HG03520 (cell line): ENCODE measurements around the gene DHX38.

Experiments
- ATAC-seq: cut with Tn5 transposase; IDR thresholded peaks from one replicate; pipeline ENCODE4 v1.9.1; 2021; ENCODE audit warnings: mild to moderate bottlenecking, moderate library complexity; ENCODE audit not compliant: unreplicated experiment

Gene DHX38

DNA sequence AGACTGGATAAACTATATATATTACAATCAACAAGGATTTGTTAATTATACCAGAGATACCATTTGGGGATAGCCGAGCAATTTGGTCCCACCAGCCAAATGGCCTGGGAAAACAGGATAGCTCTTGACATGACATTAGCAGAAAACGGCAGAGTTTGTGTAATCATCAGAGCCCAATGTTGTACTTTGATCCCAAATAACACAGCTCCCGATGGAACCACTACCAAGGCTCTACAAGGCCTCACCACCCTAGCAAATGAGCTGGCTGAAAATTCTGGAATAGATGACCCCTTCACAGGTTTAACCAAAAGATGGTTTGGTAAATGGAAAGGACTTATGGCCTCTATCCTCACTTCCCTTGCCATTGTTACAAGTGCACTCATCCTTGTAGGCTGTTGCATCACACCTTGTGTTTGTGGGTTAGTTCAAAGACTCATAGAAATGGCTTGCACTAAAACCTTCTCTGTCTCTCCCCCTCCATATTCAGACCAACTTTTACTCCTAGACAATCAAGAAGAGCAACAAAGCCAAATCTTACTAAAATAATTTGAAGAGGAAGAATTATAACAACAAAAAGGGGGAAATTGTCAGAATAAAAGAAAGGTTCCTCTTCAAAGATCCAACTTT, 9.8 kb upstream of the DHX38 start:
- ATAC-seq = no peak

DNA sequence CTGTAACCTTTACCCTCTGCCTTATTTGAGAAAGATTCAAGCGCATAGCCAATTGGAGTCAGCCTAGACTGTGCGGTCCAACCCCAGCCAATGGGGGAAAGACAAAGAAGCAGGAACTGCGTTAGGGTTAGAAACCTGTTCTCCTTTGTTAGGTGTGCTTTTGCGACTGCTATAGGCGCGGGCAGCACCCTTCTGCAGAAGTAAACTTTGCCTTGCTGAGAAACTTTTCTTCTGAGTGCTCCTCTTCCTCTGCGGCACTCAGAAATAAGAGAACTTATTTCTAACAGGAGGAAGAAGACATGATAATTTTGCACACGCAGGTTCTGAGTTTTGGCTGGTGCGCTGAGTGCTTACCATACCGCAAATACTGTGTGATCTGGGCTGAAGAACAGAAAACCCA, 9.2 kb upstream of the DHX38 start:
- no peak for ATAC-seq

DNA sequence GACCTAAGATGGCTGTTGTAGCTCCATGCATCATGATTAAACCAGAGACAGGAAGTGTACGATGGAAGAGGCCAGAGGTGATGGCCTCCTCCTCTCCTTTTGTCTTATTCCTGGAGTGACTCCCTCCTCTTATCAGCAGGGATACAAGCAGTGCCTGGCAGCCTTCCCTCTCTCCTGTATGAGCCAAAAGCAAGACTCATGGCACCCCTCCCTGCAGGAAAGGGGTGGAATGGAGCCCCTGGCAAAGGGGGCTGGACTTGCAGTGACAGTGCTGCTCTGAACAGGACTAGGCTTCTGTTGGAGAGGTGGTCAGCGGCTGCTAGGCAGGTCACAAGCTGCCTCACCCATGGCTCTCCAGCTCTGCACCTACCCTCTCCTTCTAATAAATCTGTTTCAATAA, 8.6 kb upstream of the DHX38 start:
- no peak for ATAC-seq

DNA sequence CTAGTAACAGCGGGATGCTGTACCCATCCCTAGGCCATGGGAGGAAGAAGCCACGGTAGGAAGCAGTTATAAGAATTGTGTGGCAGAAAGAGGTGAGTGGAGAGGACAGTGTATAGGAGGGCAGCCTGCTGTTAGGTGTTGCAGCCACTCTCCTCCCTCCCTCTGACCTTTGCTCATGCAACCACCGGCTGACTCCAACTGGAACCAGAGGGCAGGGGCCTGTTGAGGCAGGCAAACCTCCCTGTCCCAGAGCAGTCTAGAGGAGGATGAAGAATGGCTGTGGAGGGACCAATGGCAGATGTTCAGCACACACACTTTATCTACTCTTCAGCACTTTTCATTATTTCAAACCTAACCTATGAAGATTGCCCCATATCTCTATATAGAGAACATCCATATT, 2.4 kb upstream of the DHX38 start:
- ATAC-seq = no peak

DNA sequence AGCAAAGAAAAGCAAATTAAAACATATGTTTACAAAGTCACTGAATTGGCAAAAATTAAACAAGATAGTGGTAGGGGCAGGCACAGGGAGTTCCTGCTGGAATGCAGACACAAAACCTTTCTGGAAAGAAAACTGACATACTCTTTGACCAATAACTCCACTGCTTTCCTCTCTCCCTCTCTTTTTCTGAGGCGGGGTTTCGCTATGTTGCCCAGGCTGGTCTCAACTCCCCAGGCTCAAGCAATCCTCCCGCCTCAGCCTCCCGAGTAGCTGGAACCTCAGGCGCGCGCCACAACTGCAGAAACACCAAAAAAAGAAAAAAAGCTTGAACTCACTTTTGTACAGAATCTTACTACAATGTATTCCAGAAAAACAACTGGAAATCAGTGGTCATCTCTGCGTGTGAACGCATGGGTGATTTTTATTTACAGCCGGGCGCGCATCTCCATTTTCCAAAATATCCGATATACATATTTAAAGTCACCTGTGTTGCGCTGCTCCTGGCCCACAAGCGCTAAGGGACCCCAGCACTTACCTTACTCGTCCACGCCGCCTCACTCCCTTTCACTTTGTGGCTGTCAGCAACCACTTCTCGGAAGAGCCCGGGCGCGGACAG, 707 bp upstream of the DHX38 start:
- ATAC-seq = no peak

DNA sequence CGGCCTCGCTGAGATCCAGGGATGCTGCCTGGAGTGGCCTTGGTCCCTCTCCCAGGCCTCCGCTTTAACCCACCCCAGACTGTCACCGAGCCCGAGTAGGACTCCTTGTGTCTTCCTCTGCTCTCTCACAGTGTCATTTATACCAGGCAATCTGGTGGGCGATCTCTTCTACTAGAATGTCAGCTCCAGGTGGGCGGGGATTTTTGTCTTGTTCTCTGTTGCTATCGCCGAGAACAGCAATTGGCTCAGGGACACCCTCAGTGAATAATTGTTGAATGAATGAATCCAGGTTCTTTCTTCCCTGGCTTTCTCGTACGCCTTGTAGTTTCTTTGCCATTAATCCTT, 591 bp downstream of the DHX38 start:
- ATAC-seq = peak; percentile 1

DNA sequence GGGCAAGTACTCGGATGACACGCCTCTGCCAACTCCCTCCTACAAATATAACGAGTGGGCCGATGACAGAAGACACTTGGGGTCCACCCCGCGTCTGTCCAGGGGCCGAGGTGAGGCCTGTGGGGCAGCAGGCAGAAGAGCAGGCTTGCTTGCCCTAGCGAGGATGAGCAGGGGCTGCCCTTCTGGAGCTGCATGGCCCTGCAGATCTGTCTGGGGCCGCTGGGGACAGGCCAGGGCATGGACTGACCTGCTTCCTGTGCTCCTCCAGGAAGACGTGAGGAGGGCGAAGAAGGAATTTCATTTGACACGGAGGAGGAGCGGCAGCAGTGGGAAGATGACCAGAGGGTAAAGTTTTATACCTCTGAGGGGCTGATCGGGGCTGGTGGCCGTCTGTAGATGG, 5.3 kb downstream of the DHX38 start:
- ATAC-seq = no peak

DNA sequence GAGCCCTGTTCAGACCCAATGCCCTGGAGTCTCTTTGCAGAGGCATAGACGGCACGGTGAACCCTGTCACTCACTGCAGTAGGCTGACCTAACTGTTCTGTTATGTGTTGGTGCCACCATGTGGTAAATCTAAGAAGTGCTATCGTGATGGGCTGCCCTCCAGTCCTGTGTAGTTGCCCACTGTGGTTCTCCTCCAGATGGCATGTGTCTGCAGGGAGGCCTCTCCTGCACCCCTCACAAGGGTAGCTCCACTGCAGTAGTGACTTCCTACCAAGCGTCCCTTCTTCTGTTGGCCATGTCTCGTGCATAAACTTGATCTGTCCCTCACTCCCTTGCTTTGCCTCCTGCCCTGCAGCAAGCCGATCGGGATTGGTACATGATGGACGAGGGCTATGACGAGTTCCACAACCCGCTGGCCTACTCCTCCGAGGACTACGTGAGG, 5.8 kb downstream of the DHX38 start:
- ATAC-seq = peak; percentile 78

DNA sequence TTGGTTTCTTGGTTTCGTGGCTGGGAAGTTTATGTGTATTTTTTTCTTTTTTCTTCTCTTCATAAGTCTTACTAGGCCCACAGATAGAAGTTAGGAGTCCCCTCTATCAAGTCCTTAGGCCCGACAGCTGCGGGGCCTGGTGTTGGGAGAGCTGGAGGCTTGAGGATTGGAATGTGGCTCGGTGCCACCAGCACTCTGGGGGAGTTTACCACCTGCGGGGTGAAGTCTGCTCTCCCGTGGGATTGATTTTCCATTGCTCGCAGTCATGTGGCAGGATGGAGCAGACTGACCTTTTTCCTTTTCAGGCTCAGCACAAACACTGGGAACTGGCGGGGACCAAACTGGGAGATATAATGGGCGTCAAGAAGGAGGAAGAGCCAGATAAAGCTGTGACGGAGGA, 7.5 kb downstream of the DHX38 start:
- ATAC-seq = no peak

DNA sequence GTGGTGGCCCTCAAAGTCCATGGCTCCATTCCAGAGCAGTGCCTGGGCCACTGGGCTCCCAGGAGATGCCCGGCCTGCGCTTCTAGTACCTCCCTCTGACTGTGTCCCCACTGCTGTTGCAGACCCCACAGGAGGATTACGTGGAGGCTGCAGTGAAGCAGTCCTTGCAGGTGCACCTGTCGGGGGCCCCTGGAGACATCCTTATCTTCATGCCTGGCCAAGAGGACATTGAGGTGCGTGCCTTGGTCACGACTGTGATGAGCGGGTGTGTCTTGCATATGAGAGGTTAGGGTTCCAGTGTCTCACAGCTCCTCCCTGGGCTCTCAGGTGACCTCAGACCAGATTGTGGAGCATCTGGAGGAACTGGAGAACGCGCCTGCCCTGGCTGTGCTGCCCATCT, 11.3 kb downstream of the DHX38 start:
- ATAC-seq = no peak

DNA sequence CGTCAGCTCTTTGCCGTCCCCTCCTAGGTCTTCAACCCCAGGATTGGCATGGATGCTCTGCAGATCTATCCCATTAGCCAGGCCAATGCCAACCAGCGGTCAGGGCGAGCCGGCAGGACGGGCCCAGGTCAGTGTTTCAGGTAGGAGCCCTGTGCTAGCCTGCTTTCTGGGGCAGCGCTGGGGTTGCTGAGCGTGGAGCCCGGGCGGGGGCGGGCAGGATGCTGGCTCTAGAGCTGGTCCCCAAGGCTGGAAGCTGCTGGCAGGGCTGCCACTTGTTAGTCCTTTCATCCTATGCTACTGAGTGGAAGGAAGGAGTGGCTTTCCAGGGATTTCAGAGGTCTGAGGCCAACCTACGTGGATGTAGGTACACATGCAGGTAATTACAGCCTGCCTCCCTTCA, 12.3 kb downstream of the DHX38 start:
- ATAC-seq = no peak

DNA sequence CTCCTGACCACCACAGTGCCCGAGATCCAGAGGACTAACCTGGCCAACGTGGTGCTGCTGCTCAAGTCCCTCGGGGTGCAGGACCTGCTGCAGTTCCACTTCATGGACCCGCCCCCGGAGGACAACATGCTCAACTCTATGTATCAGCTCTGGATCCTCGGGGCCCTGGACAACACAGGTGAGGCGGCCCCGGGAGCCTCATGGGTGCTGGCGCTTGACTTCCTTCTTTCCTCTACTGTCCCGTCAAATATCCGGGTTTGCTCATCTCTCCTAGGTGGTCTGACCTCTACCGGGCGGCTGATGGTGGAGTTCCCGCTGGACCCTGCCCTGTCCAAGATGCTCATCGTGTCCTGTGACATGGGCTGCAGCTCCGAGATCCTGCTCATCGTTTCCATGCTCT, 13.7 kb downstream of the DHX38 start:
- ATAC-seq = no peak

DNA sequence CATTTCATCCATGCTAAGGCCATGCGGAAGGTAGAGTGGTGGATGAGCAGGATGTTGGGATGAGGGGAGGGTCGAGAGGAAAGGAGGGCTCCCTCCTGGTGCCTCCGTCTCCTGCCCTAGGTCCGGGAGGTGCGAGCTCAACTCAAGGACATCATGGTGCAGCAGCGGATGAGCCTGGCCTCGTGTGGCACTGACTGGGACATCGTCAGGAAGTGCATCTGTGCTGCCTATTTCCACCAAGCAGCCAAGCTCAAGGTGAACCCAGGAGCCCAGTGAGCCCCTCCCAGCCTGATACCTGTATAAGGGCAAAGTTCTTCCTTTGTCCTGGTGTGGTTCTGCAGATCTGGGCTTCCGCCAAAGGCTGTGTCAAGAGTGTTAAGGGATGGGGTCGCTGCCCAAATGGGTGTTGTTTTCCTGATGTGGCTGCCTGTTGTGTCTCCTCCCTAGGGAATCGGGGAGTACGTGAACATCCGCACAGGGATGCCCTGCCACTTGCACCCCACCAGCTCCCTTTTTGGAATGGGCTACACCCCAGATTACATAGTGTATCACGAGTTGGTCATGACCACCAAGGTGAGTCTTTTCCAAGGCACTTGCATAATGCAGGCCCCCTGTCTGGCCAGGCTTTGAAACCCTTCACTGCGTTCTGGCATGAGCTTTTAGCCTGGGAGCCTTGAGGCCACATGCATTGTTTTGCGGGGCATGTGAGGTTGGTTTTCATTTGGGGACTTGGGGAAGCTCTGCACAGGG, 14.9 kb downstream of the DHX38 start:
- no peak for ATAC-seq

DNA sequence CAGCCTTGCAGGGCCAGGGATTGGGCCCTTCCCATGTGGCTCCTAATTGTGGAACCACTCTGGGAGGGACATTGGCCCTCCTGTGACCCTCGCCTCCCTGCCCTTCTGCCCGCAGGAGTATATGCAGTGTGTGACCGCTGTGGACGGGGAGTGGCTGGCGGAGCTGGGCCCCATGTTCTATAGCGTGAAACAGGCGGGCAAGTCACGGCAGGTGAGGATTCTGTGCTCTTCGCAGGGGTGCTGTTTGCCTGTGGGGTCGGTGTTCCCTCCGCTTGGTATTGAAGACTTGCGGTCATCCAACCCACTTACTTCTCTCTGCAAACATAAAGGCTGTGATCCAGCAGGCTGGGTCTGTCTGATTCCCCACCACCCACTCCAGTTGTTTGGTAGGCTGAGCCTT, 15.7 kb downstream of the DHX38 start:
- no peak for ATAC-seq

DNA sequence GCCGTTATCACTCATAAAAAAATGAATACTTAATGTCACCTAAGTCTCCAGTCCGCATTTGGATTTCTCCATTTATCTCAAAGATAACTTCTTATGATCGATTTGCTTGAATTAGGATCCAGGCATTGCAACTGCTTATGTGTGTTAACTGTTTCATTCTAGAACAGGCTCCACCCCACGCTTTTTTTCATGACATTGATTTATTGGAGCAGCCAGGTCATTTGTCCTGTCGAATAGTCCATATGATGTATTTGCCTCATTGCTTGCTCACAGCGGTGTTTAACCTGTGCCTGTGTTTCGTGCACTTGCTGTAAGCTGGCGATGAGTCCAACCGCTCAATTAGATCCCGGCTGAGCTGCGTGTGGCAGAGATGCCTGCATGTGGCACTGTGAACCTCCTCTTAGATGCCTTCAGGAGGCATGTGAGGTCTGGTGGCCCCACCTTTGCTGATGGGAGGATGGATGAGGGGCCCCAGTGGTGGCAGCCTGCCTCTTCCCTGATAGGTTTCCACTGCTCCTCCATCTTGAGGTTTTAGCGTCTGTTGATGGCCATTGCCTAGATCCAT, 16.4 kb downstream of the DHX38 start:
- no peak for ATAC-seq

DNA sequence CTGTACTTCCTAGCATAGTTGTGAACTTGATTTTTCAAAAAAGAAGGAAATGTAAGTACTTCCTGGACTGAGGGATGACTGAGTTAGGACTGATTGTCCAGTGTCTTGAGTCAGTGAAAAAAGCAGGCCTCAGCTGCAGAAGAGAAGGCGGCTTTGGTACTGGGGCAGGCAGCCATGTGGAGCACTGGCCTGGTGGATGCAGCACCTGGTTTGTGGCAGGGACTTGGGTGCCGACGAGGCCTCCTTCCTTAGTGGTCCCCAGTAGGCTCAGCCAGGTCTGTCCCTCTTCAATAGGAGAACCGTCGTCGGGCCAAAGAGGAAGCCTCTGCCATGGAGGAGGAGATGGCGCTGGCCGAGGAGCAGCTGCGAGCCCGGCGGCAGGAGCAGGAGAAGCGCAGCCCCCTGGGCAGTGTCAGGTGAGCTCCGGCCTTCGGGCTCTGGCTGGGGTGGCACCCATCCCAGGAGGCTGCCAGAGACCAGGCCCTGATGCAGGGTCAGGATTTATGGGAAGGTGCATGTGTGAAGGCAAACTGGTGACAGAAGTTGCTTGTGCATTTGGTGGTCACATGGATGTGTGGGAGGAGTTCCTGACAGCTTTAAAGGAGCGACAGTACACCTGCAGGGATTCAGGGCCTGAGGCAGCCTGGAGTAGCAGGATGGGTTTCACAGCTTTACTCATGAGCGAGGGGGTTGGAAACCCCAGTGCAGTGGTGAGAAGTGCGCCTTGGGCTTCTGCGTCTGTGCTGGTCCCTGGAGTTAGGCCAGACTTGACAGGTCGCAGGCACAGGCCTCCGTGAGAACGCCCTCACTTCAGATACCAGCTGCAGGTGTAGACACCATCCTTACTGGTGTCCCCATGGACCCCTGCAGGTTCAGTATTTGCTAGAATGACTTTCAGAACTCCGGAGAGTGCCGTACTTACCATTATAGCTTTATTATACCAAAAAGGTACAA, 17.3 kb downstream of the DHX38 start:
- no peak for ATAC-seq

DNA sequence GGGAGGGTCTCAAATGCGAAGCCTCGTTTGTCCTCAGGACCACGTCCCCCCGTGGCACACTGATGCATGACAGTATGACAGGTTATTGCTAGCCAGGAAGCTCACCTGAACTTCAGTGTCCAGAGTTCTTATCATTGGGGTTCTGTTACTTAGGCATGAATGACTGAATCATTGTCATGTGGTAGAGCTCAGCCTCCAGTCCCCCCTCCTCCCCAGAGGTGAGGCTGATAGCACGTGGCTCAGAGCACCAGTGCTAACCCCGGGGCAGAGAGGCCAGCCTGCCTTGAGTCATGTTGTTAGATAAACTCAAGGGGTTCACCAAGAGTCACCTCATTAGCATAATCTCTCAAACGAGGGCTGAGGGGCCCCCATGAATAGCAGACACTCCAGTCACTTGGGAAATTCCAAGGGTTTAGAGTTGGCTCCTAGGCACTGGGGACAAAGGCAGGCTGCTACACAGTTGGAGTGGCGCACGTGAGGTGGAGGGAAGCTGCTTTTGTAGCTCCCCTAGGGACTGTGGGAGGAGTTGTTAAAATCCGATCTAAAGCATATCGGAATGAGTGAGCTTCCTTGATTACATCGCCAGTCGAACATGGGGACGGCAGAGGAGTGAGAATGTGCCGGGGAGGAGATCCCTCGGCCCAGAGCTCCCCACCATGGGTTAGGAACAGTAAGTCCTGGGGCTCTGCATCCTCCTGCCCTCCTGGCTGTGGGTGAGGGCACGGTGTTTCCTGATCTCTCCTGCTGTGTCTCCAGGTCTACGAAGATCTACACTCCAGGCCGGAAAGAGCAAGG, 18.2 kb downstream of the DHX38 start:
- no peak for ATAC-seq

DNA sequence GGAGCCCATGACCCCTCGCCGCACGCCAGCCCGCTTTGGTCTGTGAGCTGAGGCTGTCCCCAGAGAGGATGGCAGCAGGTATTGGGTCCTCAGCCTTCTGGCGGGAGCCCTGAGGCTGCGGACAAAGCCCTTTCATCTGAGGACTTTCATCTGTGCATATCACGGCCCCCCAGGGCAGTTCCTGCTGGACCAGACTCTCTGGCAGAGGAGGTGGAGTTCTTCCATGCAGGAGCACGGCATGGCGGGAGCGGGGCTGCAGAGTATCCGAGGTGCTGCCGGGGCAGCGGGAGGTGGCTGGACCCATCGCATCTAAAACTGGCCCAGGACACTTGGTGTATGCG, 18.8 kb downstream of the DHX38 start:
- no peak for ATAC-seq

DNA sequence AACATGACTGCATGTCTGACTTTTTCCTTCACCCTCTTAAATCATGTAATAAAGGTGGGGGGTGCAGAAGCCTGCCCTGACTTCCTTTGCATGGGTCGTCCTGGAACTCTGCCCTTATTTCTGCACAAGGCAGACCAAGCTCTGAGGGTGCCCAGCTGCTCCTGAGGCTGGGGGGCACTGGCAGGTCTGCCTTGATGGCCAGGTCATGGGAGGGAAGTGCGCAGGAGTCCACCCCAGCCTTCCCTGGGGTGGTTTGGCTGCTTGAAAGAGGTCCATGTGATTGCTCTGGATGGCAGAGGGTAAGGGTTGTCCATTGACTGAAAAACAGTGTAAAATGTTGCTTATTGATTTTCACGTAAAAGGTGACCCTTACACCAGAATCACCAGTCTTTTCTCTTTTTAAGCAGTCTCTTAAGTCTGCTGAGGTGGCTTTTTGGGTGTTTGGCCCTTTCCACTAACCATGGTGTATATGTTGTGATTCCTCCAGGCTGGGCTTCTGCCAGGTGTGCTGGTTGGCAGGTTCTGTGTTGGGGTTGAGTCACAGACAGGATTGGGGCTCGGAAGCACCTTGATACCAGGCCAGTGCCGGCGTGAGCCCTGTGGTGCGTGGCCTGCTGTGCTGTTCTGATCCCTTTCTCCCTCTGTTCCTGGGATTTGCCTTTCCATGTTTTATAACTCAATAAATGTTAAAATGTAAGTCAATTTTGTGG, 19.4 kb downstream of the DHX38 start:
- no peak for ATAC-seq

DNA sequence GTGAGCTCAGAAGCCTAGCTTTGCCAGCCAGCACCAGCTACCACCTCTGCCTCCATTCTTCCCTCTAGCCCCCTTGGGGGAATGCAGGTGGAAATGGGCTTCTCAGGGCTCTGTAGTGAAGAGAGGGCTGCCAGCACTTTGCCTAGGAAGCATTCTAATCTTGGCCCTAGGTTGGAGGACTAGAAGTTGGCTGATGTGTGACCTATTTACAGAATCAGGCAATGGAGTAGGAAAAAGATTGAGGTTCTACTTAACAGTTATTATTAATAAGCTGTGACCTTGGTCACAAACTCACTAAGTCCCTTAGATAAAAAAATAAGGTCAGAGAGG, 19.9 kb downstream of the DHX38 start:
- no peak for ATAC-seq
